GM18517 (cell line): Measurements from ENCODE around the gene SRSF5.
"Not testable (repeated sequence)": the region's sequence is repeated elsewhere in the genome, so short reads cannot be mapped to it uniquely, and the experiment has no call there.

ENCODE experiments used
- ATAC-seq: cut with Tn5 transposase; IDR thresholded peaks from one replicate; pipeline ENCODE4 v1.9.1; 2021; ENCODE audit warnings: mild to moderate bottlenecking, moderate library complexity; ENCODE audit not compliant: unreplicated experiment

SRSF5 gene

GRCh38 chr14:69804902-69805301 is 38.0 kb downstream of the SRSF5 start:
- ATAC-seq, result no peak

DNA sequence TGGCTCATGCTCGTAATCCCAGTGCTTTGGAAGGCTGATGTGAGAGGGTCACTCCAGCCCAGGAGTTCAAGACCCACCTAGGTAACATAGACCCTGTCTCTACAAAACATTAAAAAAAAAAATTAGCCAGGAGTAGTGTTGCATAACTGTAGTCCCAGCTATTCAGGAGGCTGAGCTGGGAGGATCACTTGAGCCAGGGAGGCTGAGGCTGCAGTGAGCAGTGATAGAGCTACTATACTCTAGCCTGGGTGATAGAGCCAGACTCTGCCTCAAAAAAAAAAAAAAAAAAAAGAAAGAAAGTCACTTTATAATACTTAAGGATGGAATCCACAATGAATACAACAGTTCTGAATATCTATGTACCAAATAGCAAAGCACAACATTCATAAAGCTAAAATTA is 40.2 kb downstream of the SRSF5 start:
- ATAC-seq, result no peak

- no peak for ATAC-seq
Measured at GRCh38 chr14:69808919-69809808, 42.2 kb downstream of the SRSF5 start.

DNA sequence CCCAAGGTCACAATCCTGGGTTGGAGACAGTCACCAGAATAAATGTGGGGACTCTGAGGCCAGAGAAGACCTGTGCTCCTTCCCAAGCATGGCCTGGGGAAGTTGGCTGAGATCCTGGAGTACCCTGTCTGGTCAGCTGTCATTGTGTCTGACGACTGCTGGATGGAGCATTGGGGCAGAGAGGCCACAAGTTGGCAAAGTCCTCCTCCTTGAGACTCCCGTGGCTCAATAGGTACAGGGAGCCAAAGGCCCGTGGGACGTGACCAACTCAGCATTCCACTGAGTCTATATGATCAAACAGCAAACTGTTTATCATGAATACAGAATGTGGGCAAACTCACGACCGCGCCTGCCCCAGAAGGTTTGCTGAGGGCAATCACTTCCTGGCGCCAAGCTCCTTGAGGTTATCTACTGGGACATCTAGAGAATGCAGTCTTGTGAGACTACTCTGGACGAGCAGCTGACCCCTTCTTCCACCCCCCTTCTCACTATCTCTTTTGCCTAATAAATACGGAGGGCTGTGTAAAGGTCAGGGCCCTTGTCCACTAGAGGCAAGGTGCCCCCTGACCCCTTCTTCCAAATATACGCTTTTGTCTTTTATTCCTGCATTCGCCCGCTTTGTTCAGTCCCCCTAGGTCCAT is 44.4 kb downstream of the SRSF5 start:
- ATAC-seq, result no peak

DNA sequence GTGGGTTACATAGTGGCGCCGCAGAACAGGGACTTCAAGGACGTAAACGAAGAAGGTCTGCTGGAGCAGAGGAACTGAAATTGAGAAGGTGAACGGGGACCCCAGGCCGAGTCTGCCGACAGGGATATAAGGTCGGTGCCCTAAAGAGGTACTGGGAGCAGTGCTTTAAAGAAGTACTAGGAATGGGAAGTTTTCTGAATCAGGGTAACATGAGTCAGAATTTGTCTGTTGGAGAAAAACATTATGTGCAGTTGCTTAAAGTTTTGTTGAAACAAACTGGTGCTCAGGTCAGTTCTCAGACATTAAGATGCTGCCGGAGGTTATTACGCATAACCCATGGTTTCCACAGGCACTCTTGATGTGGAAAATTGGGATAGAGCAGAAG is 44.9 kb downstream of the SRSF5 start:
- no peak for ATAC-seq

DNA sequence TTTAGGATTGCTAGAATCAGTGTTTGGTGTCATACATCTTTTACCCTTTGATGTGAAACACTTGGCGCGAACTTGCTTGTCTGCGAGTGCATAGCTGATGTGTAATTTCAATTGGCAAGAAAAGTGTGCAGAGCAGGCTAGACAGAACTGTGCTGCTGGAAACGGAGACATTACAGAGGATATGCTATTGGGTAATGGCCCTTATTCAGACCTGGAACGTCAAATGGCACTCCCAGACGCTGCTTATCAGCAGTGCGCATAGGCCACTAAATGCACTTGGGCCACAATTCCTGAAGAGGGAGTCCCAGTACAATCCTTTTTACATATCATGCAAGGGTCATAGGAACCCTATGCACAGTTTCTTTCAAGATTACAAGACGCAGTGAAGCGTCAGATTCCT is 45.8 kb downstream of the SRSF5 start:
- no peak for ATAC-seq

- not testable (repeated sequence) for ATAC-seq
Measured at GRCh38 chr14:69813346-69813745, 46.4 kb downstream of the SRSF5 start.

GRCh38 chr14:69814397-69814796 is 47.5 kb downstream of the SRSF5 start:
- ATAC-seq, result no peak

DNA sequence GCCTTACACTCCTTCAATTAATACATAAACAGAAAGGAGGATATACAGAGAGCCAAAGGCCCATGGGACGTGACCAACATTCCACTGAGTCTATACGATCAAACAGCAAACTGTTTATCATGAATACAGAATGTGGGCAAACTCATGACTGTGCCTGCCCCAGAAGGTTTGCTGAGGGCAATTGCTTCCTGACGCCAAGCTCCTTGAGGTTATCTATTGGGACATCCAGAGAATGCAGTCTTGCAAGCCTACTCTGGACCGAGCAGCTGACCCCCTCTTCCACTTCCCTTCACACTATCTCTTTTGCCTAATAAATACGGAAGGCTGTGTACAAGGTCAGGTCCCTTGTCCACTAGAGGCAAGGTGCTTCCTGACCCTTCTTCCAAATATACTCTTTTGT is 48.6 kb downstream of the SRSF5 start:
- no peak for ATAC-seq

DNA sequence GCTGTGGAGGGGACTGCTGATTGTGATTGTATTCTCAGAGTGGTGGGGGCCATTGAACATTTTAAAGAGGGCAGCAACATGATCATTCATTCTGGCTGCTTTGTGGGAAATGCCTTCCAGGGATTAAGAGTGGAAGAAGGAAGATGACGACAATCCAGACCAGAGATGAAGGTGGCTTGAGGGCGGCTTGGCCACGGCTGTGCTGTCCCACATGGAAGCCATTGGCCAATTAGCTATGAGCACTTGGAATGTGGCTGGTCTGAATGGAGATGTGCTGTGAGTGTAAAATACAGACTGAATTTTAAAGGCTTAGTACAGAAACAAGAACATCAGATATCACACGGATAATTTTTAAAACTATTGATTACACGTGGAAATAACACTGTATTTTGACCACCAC is 49.3 kb downstream of the SRSF5 start:
- no peak for ATAC-seq

DNA sequence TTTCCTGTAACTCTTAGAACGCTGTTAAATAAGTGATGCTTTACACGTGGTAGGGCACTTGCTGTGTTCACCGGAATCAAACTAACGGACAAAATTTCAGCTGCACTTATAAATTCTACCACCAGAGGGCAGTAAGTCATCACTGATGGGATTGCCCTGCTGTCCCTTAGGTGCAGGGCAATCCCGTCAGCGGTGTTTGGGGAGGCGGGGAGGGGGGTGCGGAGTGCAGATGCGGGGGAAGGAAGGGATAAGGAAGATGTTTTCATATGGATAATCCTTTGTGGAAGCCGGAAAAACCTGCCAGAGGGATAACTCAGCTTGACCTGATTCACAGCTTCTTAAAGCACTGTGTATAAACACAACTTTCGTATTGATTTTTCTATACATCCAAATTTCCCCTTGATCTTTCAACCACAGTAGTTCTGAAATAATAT is 51.8 kb downstream of the SRSF5 start:
- ATAC-seq, result no peak

DNA sequence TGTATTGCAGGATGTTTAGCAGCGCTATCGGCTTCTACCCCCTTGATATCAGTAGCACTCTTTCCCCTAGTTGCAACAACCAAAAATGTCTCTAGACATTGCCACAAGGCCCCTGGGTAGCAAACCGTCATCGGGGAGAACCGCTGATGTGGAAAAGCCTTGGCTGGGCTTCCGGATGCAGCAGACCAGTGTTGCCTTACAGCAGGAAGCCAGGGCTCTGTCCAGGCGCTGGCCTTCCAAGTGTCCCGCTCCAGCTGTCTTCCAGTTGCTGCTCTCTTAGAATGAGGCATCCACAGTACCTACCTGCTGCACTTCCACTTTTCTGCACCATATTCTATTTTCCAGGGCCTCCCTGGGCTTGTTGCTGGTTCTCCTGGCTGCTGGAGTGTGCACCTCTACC is 52.7 kb downstream of the SRSF5 start:
- ATAC-seq, result no peak

- ATAC-seq, result no peak
Measured at GRCh38 chr14:69820991-69821390, 54.0 kb downstream of the SRSF5 start.
